ENCODE measurements around the gene MRGPRG.

The MRGPRG gene

DNA sequence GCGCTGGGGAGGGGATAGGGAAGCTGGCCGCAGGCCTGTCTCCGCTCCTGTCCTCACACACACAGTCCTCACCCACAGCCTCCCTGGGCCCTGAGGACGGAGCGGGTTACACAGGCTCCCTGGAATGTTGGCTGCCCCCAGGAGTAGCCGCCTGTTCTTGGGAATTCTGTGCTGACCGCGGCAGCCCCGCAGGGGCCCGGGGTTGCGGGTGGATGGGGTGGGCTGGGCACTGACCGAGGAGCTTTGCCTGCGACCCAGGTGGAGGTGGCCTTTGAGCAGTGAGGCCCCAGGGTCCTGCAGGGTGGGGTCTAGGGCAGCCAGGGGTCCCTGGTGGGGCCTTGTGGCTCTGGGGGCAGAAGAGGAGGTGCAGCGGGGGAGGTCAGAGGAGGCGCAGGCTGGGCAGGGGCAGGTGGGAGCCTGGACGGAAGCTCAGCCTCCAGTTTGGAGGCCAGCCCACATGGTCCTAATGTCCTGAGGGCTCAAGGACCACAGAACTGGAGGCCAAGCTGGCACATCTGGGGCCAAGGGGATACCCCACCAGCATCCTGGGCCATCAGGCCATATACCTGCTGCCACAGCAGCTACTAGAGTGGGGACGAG lies 6.6 kb upstream of the MRGPRG start:
- DNase-seq = no peak

DNA sequence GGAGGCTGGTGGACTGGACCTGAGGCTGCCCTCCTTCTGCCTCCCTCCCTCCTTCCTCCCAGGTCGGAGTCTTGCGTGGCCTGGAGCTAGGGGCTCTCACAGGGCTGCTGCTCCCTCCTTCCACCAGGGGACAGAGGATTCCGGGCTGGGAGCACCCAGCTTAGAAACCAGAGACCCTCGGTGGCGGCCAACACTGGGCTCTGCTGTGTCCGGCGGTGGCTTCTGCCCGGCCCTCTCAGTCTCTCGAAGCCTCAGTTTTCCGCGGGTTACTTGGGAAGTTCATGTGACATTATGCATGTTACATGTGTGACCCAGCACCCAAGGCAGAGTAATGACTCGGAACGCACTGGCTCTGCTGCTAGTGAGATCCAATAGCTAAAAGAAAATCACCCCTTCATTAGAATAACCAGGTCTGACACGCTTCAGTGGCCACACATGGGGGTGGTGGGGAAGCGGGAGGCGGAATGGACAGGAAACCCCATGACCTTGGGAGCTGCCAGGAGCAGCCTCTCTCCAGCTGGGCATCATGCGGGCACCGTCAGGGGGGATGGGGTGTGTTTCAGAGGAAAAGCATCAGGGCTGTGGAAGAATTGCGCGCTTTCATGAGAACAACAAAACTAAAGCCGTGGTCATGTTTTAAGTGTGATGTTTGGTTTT lies 5.9 kb upstream of the MRGPRG start:
- no peak for DNase-seq

DNA sequence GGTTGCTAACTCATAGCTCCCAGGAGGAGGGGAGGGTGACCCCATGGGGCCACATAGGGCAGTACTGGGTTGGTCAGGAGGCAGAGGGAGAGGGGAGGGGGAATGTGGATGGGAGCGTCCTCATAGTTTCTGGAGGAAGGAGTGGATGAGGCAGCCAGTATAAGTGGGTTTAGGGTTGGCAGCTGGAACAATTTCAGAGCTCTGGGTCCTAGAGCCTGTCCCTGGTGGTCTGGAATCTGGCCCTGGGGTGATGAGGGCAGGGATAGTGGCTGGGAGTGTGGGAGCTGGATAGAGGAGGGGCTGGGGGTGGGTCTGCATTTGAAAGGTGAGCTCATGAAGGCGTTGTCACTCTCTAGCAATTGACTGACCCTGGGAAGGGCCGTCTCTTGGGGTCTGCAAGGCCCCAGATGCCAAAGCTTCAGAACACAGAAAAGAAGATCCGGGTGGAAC lies 5.3 kb upstream of the MRGPRG start:
- DNase-seq = no peak

DNA sequence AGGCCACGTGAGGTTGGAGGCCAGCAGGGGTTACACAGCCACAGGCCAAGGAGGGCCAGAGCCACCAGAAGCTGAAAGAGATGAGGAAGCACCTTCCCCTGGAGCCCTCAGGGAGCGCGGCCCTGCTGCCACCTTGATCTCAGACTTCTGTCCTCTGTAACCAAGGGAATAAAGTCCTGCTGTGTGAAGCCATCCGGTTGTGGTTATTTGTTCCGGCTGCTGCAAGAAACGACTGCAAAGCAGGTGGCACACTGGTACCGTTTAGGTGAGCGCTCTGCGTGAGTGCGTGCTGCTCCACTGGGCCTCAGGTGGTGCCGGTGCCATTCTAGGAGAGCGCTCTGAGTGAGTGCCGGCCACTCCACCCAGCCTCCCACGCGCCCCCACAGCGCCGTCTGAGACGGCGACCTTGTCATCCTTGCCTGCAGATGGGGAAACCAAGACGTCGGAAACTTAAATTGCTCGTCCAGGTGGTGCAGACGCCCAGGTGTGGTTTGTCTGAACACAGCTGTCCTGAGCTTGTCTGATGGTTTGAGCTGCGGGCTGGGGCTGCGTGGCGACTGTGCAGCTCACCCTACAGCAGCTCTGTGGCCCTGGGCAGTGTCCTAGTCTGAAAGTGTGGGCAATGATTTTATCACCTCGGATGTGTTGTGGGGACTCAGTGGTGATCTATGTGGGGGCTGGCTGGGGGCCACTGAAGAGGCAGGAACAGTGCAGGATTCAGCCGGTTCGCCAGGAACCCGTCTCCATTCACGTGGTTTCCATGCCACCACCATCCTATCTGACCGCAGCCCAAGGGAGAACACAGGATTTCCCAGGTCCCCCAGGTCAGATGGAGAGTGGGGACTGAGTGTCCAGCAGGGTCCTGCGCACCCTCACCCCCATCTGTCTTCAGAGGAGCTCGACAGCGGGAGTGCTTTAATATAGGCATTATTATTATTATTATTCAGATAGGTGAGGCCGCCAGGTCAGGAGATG lies 4.6 kb upstream of the MRGPRG start:
- no peak for DNase-seq

DNA sequence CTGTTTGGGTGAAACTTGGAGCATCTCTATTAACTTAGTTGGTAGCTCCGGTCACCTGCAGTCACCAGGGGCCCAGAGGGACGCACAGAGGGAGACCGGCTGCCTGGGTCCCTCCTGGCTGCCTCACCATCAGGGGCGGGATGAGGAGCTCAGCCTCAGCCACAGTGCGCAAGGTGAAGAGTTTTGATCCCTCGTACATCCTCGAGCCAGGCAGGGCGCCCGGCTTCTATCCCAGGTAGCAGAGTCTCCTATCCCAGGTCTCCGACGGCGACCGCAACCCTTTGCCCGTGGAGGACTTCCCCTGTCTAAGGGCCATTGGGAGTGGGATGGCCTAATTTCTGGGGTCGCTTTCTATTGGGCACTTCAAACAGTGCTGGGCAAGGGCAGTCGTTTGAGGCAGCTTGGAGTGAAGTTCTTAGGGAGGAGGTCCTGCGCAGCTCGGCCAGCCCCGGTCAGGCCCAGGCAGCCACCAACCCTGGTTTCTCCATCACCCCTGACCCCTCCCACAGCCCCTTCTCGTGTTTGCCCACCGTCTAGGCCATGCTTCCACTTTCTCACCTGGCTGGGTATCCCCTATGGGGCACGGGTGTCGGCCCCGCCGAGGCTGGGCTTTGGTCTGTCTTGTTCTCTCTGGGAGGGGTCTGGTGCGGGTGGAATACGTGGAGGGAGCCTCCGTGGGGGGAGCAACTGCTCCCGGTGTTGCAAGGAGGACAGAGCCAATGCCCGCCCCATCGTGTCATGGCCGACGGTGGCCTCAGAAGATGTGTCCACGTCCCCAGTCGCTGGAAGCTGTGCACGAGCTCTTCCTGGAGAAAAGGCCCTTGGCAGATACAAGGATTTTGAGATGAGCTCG lies 3.6 kb upstream of the MRGPRG start:
- no peak for DNase-seq

DNA sequence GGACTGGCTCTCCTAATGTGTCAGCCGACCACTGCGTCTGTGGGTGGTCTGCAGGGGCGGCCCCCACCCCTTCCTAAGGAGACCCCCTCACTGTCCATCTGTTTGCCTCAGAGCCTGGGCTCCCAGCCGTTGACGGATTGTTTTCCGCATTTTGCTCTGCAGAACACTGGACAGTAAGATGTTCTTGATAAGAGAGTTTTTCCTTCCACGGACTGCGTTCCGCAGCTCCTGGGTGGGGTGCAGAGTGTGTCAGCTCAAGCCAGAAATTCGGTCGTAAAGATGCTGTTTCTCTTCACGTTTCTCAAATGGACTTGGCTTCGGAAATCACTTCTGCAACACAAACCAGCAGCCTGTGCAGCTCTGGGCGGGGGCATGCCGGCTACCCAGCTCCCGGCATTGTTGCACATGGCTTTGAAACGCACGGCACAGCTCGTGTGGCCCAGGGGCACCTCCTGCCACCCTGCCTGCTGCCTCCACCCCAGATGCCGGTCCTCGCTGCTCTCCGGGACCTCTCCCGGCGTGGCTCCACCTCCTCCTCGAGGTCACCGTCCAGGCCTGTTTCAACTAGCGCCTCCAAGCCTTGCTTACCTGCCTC lies 2.9 kb upstream of the MRGPRG start:
- no peak for DNase-seq

DNA sequence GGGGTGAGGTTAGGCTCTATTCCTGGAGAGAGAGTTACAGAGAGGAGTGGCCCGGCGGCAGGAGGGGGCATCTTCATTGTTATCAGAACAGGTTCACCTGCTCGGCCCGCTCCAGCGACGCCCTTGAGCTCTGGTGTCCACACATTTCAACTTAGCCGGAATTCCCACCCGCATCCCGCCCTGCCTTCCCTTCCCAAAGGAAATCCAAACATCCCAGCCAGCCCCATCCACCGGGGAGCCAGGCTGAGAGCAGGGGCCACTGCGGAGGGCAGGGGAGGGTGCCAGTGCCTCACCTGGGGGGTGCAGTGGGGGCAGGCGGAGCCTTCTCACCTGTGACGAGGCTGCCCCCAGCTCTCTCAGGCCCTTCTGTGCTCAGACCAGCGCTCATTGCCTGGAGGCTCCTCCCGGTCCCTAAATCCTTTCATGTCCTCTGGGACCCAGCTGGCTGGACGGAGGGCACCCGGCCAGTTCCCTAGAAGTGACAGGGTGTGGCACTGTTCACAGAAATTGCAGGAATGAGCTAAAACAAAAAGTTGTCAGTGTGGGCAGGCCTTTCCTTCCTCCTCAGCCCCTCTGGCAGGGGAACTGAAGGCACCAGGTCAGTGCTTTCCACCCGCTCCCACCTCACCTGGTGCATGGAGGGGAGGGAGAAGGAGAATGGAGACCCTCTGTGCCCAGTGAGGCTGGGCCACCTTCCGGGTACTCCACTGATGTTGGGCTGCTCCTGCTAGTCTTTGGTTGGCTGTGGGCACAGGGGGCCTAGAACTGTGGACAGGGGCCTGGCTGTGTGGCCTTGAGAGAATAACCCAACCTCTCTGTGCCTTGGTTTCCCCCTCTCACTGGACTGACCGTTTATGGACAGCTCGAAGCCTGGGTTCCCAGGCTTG lies 2.2 kb upstream of the MRGPRG start:
- no peak for DNase-seq

DNA sequence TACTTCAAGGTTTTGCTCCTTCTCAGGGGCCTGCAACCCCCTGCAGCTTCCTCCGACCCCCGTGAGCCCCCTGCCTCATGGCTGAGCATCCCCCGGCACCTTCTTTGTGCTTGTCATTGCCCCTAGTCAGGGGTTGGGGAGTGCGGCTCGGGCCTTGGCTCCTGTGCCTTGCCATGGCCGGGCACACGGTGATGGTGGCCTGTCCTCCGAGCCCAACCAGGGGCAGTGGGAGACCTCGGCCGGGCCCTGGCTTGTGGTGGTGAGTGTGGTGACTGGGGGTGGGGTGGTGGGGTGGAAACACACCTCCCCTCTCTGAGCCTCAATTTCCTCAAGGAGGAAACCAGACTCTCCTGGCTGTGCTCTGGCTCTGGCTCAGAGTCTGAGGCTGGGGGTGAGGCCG lies 1.5 kb upstream of the MRGPRG start:
- no peak for DNase-seq

DNA sequence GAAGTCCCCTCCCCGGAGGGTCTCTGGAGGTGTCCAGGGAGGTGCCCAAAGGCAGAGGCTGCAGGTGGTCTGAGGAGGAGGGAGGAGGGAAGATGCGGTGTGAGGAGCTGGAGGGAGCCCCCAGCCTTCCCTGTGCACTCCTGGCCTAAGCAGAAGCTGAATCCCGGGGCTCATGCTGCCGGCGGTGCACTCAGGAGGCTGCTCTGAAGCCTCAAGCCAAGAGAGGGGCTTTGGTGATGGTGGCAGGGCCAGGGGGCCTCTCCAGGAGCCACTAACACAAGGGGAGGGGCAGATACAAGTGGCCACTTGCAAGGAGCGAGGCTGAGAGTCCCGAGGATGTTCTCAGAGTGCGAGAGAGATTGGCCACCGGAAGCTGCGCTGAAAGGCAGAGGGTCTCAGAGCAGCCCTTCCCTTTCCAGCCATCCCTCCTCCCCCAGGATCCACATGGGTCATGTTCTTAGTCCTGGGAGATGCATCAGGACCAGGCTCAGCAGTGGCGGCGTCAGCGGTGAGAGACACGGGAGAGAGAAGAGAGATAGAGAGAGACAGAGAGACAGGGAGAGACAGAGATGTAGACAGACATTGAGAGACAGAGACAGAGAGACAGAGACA lies 774 bp upstream of the MRGPRG start:
- no peak for DNase-seq

DNA sequence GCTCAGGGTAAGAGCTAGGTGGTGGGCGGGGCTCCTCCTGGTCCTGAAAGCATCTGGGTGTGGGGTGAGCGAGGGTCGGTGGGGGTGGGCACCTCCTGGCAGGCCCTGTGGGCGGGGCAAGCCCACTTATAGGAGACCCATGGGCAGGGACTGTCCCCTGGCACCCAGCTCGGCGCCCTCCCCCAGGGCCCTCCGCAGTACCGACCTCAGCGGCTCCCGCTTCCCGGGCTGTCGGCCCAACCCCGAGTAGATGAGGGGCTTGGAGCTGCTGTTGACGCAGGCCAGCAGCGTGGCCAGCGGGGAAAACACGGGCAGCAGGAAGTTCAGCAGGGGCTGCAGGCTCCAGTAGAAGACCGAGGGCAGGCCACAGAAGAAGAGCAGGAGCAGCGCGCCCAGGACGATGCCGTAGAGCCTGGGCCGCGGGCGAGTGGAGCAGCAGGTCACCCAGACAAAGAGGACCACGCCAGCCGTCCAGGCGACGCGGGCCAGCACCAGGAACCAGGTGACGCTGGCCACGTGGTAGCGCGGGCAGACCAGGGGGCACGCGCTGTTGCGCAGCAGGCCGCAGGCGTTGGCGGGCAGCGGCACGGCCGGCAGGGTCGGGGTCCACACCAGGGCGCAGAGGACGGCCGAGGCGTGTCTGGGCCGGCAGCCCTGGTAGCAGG lies 663 bp downstream of the MRGPRG start:
- DNase-seq = no peak

DNA sequence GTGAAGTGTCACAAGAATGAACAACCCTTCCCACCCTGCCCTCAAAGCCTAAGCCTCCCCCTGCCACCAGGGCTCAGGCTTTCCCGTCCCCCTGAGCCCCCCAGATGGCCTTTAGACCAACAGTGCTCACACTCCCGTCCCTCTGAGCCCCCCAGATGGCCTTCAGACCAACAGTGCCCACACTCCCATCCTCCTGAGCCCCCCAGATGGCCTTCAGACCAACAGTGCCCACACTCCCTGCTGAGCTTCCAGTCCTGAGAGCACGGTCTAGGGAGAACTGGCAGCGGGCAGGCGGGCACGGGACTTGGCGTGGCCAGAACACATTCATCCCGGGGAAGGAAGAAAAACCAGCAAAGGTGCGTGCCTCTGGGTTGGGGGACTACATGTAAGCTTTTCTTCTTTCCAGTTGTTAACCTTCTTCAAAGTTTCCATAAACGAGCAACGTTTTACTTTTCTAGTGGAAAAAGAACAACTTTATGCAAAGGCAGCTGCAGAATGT lies 2.5 kb downstream of the MRGPRG start:
- no peak for DNase-seq

DNA sequence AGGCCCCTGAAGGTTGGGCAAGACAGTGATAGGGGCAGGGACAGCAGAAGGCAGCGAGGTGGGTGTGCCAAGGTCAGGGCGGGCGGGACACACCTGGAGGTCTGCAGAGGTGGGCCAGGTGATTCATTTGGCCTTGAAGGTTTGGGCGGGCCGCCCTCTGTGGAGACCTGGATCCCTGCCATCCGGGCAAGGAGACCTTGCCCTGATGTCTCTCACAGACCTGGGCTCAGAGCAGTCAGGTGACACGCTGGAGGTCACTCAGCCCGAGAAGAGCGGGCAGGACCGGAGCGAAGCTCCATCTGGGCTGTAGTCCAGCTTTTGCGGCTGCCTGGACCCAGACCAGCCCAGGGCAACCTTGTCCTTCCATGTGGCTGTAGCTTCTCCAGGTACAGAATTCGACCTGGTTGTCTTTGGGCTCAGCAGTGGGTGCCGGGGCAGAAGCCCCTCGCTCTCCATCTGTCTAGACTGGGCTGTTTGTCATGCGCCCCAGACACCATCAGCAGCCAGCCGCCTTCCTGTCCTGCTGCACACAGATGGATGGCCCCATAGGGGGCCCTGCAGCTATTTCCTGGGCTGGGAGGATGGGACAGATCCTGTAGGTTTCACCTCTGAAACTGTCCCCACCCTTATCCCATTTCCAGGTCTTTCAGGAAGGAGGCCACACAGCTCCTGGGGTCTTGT lies 3.1 kb downstream of the MRGPRG start:
- no peak for DNase-seq

DNA sequence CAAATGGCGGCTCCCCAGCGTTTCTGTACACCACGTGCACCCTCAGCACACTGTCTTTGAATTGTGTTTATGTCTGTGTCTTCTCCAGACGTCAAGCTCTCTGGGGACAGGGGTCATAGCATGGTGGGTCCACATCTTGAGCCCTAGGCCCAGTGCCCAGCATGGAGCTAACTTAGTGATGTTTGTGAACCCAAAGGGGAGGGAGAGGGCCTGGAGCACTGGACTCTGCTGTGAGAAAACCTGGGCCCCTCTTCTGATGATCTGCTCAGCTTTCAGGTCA lies 4.3 kb downstream of the MRGPRG start:
- no peak for DNase-seq

DNA sequence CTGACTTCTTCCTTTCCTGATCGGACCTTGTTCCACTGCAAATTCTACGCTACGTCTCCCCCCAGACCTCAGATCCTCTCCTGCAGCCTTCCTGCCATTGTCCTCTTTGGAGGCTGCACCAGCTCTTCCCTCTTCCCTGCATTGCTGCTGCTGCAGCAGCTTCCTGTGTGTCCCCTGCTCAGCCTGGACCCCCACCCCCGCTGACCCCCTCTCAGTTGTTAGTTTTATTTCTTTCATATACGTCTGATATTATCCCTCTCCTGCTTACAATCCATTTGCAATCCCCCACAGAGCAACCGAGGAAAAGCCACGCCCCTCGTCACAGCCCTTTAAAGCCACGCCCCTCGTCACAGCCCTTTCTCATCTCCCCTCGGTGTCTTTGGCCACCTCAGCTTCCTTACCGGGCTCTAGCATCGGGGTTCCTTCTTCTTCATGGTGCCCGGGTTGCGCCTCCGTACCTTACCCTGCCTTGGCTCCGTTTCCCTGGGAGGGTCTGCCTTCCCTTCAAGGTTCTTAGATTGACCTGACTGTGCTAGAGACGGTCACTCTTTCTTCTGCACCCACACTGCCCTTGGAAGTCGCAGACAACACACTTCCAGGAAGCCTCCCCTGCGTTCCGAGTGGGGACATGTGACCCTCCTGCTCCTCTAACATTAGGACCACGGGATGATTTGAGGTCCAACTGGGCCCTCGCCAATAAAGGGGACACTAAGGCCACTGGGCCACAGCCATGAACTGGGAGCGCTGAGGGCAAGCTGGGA lies 4.8 kb downstream of the MRGPRG start:
- DNase-seq = no peak

DNA sequence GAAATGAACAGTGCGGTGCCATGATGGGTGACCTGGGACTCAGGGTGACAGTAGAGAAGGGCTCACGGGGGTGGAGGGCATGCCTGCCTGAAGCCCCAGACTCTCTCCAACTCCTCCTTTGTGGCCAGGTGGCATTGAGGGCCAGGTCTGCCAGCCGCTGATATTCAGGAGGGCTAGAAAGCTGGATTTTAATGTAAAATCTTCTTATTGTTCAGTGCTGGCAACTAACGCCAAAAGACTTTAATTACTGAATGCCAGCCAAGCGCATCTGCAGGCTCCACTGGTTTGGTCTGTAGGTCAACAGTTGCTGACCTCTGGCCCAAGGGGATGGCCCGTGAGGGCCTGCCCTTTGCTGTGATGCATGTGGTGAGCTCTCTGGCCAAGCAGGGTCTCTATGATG lies 10.3 kb downstream of the MRGPRG start:
- no peak for DNase-seq

DNA sequence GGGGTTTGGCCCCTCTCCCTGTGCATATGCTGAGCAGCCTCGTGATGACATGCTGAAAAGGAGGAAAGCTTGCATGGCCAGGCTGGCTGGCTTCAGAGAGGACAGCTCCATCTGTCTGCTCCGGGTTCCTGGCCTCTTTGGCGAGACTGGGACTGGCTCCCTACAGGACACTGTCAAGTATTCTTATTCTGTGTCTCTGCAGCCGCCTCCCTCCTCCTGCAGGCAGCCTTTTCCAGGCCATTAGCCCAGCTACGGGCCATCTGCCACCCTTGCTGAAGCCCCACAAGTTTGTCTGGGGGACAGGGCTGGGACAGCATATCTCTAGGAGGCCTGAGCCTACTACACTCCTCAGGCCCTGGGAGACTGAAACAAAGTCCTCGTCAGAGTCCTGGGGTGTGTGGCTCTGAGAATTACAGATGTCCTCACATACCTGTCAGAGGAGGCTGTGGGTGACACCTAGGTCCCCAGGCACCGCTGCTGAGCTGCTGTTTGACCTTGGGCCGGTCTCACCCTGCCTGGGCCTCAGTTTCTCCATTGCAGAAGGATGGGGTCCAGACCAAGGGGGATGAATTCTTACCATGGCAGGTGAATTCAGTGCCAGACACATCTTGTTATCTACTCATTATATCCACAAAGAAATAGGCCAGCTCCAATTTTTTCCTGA lies 11.0 kb downstream of the MRGPRG start:
- DNase-seq = no peak

DNA sequence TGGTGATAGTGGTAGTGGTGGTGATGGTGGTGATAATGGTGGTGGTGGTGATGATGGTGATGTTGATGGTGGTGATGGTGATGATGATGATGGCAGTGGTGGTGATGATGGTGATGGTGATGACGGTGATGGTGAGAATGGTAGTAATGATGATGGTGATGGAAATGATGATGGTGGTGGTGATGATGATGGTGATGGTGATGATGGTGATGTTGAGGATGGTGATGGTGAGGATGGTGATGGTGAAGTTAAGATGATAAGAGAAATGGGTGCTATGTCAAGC lies 11.8 kb downstream of the MRGPRG start:
- DNase-seq = no peak

DNA sequence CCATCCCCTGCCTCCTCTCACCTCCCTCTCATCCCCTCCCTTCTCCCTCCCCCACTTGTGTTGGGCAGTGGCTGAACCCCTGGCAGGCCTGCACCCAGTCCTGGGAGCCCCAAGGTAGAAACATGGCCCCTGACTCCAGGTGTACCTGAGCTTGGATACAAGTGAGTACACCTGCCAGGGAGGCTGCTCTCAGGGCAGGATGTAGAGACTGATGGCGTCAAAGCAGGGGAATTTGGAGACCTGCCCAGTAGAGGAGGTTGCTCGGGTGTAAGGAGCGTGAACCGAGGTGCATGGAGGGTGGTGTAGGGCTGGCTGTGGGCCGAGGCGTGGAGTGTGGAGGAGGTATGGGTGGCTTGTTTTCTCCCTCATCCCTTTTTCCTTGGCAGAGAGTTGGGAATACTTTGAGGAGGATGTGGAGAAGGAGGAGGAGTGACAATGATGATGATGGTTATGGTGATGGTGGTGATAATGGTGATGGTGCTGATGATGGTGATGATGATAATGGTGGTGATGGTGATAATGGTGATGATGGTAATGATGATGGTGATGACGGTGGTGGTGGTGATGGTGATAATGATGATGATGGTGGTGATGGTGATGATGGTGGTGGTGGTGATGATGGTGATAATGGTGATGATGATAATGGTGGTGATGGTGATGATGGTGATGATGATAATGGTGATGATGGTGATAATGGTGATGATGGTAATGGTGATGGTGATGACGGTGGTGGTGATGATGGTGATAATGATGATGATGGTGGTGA lies 12.3 kb downstream of the MRGPRG start:
- DNase-seq = no peak

Measured in NCI-H1930 (cell line).